Measurements from ENCODE around the gene PTPRN2. TPM values are rescaled to one million over a fixed set of nuclear protein-coding genes. Genes with fewer than 3 reads are reported as not detected.
A peak's percentile ranks its signal among the peaks of the same experiment; 100 is the strongest.
"Not testable (repeated sequence)": the region's sequence is repeated elsewhere in the genome, so short reads cannot be mapped to it uniquely, and the experiment has no call there.

The PTPRN2 gene
- total and polyA plus RNA-seq, 2 donors (not counting 3 experiments of a cell fraction or from before 2014, with no cell fraction given): 0.62 to 0.88 TPM

DNA sequence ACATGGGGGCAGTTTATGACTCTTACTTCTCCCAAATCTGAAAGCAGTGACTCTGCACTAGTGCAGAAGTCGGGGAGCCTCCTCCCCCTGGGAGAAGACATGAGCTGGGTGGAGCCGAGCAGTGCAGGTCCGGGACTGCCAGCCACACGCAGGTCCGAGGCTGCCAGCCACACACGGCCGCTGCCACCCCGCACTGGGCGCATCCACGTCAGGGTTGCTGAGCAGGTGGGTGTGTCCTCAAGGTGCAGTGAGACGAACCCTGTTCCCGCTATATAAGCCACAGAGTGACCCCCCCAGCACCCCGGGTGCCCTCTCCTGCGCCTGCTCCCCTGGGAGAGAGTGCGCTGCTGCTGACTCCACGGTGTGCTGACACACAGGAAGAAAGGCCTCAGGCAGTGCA lies 430.2 kb downstream of the PTPRN2 start:
- Histone ChIP-seq H3K4me1 (ENCODE audit: control insufficient read depth, extremely low read depth, insufficient read depth, low read length) (no peaks in the 10 kb centered on the region), H3K9me1 (replicated peaks; ENCODE audit: control insufficient read depth, extremely low read depth, insufficient read depth, low read length) (no peaks in the 10 kb centered on the region), H3K9me3 (replicated peaks; ENCODE audit: control insufficient read depth, insufficient read depth, low read length) (peaks cover 8% of the 10 kb centered on the region), H4K20me1 (replicated peaks; ENCODE audit: control insufficient read depth, extremely low read depth, insufficient read depth, low read length) (no peaks in the 10 kb centered on the region), H3K36me3 (ENCODE audit: control insufficient read depth in 2 of 2, extremely low read depth in 1 of 2, insufficient read depth in 2 of 2, low read length in 2 of 2) (no peaks in the 10 kb centered on the region), H3K79me2 (ENCODE audit: control insufficient read depth, insufficient read depth, low read length) (no peaks in the 10 kb centered on the region), H3K4me2 (ENCODE audit: insufficient read depth, low read length) (no peak overlapping the region), H3K27ac (ENCODE audit: insufficient read depth, low read depth, low read length) (no peak overlapping the region), H3K4me3 (replicated peaks in 1 of 3; ENCODE audit: insufficient read depth in 1 of 3, low read depth in 1 of 3, low read length in 3 of 3) (no peak overlapping the region), H3K27me3 (ENCODE audit: control insufficient read depth in 2 of 2, insufficient read depth in 2 of 2, low read length in 2 of 2) (no peaks in the 10 kb centered on the region), H3K9ac (replicated peaks; ENCODE audit: extremely low read depth, insufficient read depth, low read length) (no peak overlapping the region), H2AFZ (ENCODE audit: low read depth, low read length) (no peak overlapping the region)
- dilution Hi-C loops (cut with MboI; ENCODE audit: extremely low pct_ligation_motif_present, low sequenced_read_pairs): no loop called here
- BruUV-seq (replicated peaks): no TSS peak
- FAIRE-seq (no peak), DNase-seq (ENCODE audit: low read depth, low spot score) (no peak)
- TF ChIP-seq GATA2 (IDR thresholded peaks at IDR 0.05; ENCODE audit: insufficient read depth, insufficient read length, low read depth, low read length) (no peak), FOS (IDR thresholded peaks at IDR 0.05; ENCODE audit: borderline replicate concordance, insufficient read depth, low read length) (no peak), MYC (IDR thresholded peaks at IDR 0.05; ENCODE audit: low read depth, low read length) (no peak), JUN (IDR thresholded peaks at IDR 0.05; ENCODE audit: borderline replicate concordance, insufficient read depth, insufficient read length, low read depth) (no peak), EZH2 (IDR thresholded peaks at IDR 0.05; ENCODE audit: borderline replicate concordance, low read depth, low read length, severe bottlenecking) (no peak), POLR2A (IDR thresholded peaks at IDR 0.05; ENCODE audit: low read depth, low read length) (no peak), POLR2AphosphoS5 (IDR thresholded peaks at IDR 0.05; ENCODE audit: insufficient read depth, low read depth, low read length) (no peak)
- TF ChIP-seq, protein P1, sequence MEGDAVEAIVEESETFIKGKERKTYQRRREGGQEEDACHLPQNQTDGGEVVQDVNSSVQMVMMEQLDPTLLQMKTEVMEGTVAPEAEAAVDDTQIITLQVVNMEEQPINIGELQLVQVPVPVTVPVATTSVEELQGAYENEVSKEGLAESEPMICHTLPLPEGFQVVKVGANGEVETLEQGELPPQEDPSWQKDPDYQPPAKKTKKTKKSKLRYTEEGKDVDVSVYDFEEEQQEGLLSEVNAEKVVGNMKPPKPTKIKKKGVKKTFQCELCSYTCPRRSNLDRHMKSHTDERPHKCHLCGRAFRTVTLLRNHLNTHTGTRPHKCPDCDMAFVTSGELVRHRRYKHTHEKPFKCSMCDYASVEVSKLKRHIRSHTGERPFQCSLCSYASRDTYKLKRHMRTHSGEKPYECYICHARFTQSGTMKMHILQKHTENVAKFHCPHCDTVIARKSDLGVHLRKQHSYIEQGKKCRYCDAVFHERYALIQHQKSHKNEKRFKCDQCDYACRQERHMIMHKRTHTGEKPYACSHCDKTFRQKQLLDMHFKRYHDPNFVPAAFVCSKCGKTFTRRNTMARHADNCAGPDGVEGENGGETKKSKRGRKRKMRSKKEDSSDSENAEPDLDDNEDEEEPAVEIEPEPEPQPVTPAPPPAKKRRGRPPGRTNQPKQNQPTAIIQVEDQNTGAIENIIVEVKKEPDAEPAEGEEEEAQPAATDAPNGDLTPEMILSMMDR (IDR thresholded peaks at IDR 0.05; ENCODE audit: extremely low read depth in 1 of 2, insufficient read depth in 1 of 2, low read depth in 1 of 2, low read length in 2 of 2): no peak
- TF ChIP-seq, protein P2, sequence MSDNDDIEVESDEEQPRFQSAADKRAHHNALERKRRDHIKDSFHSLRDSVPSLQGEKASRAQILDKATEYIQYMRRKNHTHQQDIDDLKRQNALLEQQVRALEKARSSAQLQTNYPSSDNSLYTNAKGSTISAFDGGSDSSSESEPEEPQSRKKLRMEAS (IDR thresholded peaks at IDR 0.05; ENCODE audit: insufficient read depth, insufficient read length): no peak
- ChIA-PET POLR2A (no interaction called here), CTCF (no interaction called here)
- intact Hi-C loops (cut with micrococcal nuclease): no loop called here

DNA sequence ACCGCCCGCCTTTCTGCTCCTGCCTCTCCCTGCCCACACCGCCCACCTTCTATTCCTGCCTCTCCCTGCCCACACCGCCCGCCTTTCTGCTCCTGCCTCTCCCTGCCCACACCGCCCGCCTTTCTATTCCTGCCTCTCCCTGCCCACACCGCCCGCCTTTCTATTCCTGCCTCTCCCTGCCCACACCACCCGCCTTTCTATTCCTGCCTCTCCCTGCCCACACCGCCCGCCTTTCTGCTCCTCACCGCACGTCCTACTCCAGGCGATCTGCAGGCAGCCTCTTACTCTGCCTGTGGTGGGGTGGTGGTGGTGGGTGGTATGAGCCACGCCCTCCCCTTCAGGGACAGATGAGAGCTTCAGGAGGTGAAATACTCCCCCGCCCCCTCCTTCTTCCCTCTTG lies 436.4 kb downstream of the PTPRN2 start:
- H3K9ac ChIP-seq (replicated peaks; ENCODE audit: extremely low read depth, insufficient read depth, low read length); H3K27me3 ChIP-seq (ENCODE audit: control insufficient read depth in 2 of 2, insufficient read depth in 2 of 2, low read length in 2 of 2); H3K36me3 ChIP-seq (ENCODE audit: control insufficient read depth in 2 of 2, extremely low read depth in 1 of 2, insufficient read depth in 2 of 2, low read length in 2 of 2); H3K9me3 ChIP-seq (replicated peaks; ENCODE audit: control insufficient read depth, insufficient read depth, low read length); intact Hi-C loops (cut with micrococcal nuclease); FAIRE-seq; H3K4me1 ChIP-seq (ENCODE audit: control insufficient read depth, extremely low read depth, insufficient read depth, low read length); dilution Hi-C loops (cut with MboI; ENCODE audit: extremely low pct_ligation_motif_present, low sequenced_read_pairs); H3K9me1 ChIP-seq (replicated peaks; ENCODE audit: control insufficient read depth, extremely low read depth, insufficient read depth, low read length); BruUV-seq (replicated peaks); H3K4me2 ChIP-seq (ENCODE audit: insufficient read depth, low read length); H3K27ac ChIP-seq (ENCODE audit: insufficient read depth, low read depth, low read length); CTCF ChIA-PET; H2AFZ ChIP-seq (ENCODE audit: low read depth, low read length); POLR2A ChIA-PET; H4K20me1 ChIP-seq (replicated peaks; ENCODE audit: control insufficient read depth, extremely low read depth, insufficient read depth, low read length); H3K79me2 ChIP-seq (ENCODE audit: control insufficient read depth, insufficient read depth, low read length); H3K4me3 ChIP-seq (replicated peaks in 1 of 3; ENCODE audit: insufficient read depth in 1 of 3, low read depth in 1 of 3, low read length in 3 of 3): not testable (repeated sequence)
- DNase-seq (ENCODE audit: low read depth, low spot score): peak; percentile 34

Measured in endothelial cell of umbilical vein (primary cell).